HepG2 (cell line): ENCODE data around the gene SAXO1. TPM values are rescaled to one million over a fixed set of nuclear protein-coding genes. Genes with fewer than 3 reads are reported as not detected.

Experiments used
- CCAR2 ChIP-seq: fragments of 200-400 bp; formaldehyde crosslinking; optimal IDR thresholded peaks from 2 replicates; pipeline ENCODE3; 2018; ENCODE audit warnings: low read depth, mild to moderate bottlenecking, low read length, moderate library complexity
- ETV5 ChIP-seq: IDR thresholded peaks from 2 replicates; pipeline ENCODE4 v1.6.1; 2018; ENCODE audit warnings: missing biosample characterization, missing genetic modification reagents, inconsistent platforms, borderline replicate concordance
- HMGXB4 ChIP-seq, 2 experiments: sonication (generic) in 1 of 2; formaldehyde crosslinking in 1 of 2; IDR thresholded peaks; 2 replicates each; pipeline versions ENCODE4 v1.4.0 to v1.6.1; 2018 to 2020; ENCODE audit warnings: missing genetic modification reagents in 2 of 2, borderline replicate concordance in 1 of 2, low read depth in 1 of 2, mild to moderate bottlenecking in 1 of 2, missing biosample characterization in 1 of 2
- HOMEZ ChIP-seq: IDR thresholded peaks from 2 replicates; pipeline ENCODE4 v1.6.1; 2016; ENCODE audit warnings: low read depth
- KAT8 ChIP-seq: IDR thresholded peaks from 2 replicates; pipeline ENCODE4 v1.6.1; 2016; ENCODE audit warnings: missing genetic modification reagents, missing compliant biosample characterization
- NFYC ChIP-seq: IDR thresholded peaks from 2 replicates; pipeline ENCODE4 v1.6.1; 2016; ENCODE audit warnings: missing genetic modification reagents, missing compliant biosample characterization
- NKX3-1 ChIP-seq: sonication (generic); formaldehyde crosslinking; IDR thresholded peaks from 2 replicates; pipeline ENCODE4 v1.5.0; 2020; ENCODE audit warnings: missing genetic modification reagents
- RBFOX2 ChIP-seq: fragments of 200-400 bp; formaldehyde crosslinking; IDR thresholded peaks from 2 replicates; pipeline ENCODE4 v1.6.1; 2017; ENCODE audit warnings: low read depth, mild to moderate bottlenecking, low read length
- RORA ChIP-seq: sonication (generic); formaldehyde crosslinking; IDR thresholded peaks from 2 replicates; pipeline ENCODE4 v1.5.0; 2020; ENCODE audit warnings: mild to moderate bottlenecking, missing genetic modification reagents, moderate library complexity
- SAFB2 ChIP-seq: sonication (generic); formaldehyde crosslinking; IDR thresholded peaks from 2 replicates; pipeline ENCODE4 v1.5.1; 2020; ENCODE audit warnings: missing genetic modification reagents, low read depth, mild to moderate bottlenecking, borderline replicate concordance
- SP2 ChIP-seq: sonication (generic); formaldehyde crosslinking; IDR thresholded peaks from 2 replicates; pipeline ENCODE4 v1.5.1; 2020; ENCODE audit warnings: mild to moderate bottlenecking, missing genetic modification reagents
- TAF15 ChIP-seq: fragments of 200-400 bp; formaldehyde crosslinking; IDR thresholded peaks from one replicate; pipeline ENCODE4 v1.6.1; 2018; ENCODE audit warnings: mild to moderate bottlenecking, low read depth, low read length; ENCODE audit not compliant: poor library complexity, severe bottlenecking
- TBX3 ChIP-seq: fragments of 450-650 bp; IDR thresholded peaks from 2 replicates; pipeline ENCODE4 v1.6.1; 2017; ENCODE audit warnings: antibody characterized with exemption, mild to moderate bottlenecking, inconsistent platforms, borderline replicate concordance
- TEAD2 ChIP-seq: sonication (generic); formaldehyde crosslinking; IDR thresholded peaks from 2 replicates; pipeline ENCODE4 v1.9.0; 2021; ENCODE audit warnings: missing genetic modification reagents
- U2AF1 ChIP-seq: fragments of 200-400 bp; formaldehyde crosslinking; optimal IDR thresholded peaks from 2 replicates; pipeline ENCODE3; 2017; ENCODE audit warnings: mild to moderate bottlenecking, low read depth, low read length
- ZNF275 ChIP-seq: sonication (generic); formaldehyde crosslinking; IDR thresholded peaks from 2 replicates; pipeline ENCODE4 v1.8.0; 2022; ENCODE audit warnings: missing genetic modification reagents, mild to moderate bottlenecking, inconsistent platforms, borderline replicate concordance
- ZNF564 ChIP-seq: sonication (generic); formaldehyde crosslinking; IDR thresholded peaks from 2 replicates; pipeline ENCODE4 v1.8.1; 2023; ENCODE audit warnings: mild to moderate bottlenecking, missing genetic modification reagents
- ZNF772 ChIP-seq: sonication (generic); formaldehyde crosslinking; IDR thresholded peaks from 2 replicates; pipeline ENCODE4 v1.5.0; 2020; ENCODE audit warnings: mild to moderate bottlenecking, missing genetic modification reagents
- ZNF839 ChIP-seq: sonication (generic); formaldehyde crosslinking; IDR thresholded peaks from 2 replicates; pipeline ENCODE4 v1.4.0; 2020; ENCODE audit warnings: missing genetic modification reagents, mild to moderate bottlenecking, borderline replicate concordance
- ZUFSP ChIP-seq: sonication (generic); formaldehyde crosslinking; IDR thresholded peaks from 2 replicates; pipeline ENCODE4 v1.9.0; 2021; ENCODE audit warnings: missing genetic modification reagents, mild to moderate bottlenecking, borderline replicate concordance
- polyA plus RNA-seq, 8 experiments: library from polyadenylated mRNA; depleted of rRNA in 3 of 8; stranded (reverse) in 7 of 8; unstranded in 1 of 8; fragments of >200 nt; fragmentation: Illumina TruSeq in 4 of 8; extraction: Trizol in 4 of 8; gene quantifications; 2 replicates each; pipeline versions ENCODE4 v1.2.1 to v1.2.3, GENCODE V29; 2011 to 2016; ENCODE audit warnings: low read depth in 4 of 8, missing spikeins in 1 of 8, mixed read lengths in 1 of 8; ENCODE audit not compliant: insufficient read depth in 1 of 8
- total RNA-seq, 5 experiments: library from RNA; depleted of rRNA; stranded (reverse); fragments of >200 nt; fragmentation: Illumina TruSeq; extraction: Trizol; gene quantifications; 2 replicates each; pipeline ENCODE4 v1.2.3, GENCODE V29; 2016; ENCODE audit warnings: low read depth in 1 of 5

SAXO1 gene
- total and polyA plus RNA-seq, 2 of the 13 experiments (the other 11 are each of a cell fraction or from before 2014, with no cell fraction given): not detected

- TF ChIP-seq ZUFSP: no peak
- peak; percentile 53 for TF ChIP-seq ZNF772 (CRISPR knock-in tag)
- TF ChIP-seq KAT8: peak; percentile 91
- TF ChIP-seq TBX3: peak; percentile 63; the same call in 1 of the 2 replicates
- peak; percentile 81; the same call in 1 of the 2 replicates for TF ChIP-seq ZNF275 (CRISPR knock-in tag)
- TF ChIP-seq TAF15: peak; percentile 50
- peak; percentile 89; the same call in 1 of the 2 replicates for TF ChIP-seq HOMEZ (CRISPR knock-in tag)
- TF ChIP-seq NKX3-1 (CRISPR knock-in tag): 0 out of 2 replicates have a peak, but pooled peaks have one; percentile 38
- no peak for TF ChIP-seq TEAD2
- peak; percentile 57; the same call in 1 of the 2 replicates for TF ChIP-seq SP2 (CRISPR knock-in tag)
- TF ChIP-seq ZNF564 (CRISPR knock-in tag): peak; percentile 47; the same call in 1 of the 2 replicates
- TF ChIP-seq HMGXB4 (CRISPR knock-in tag; IDR thresholded peaks at IDR 0.05; ENCODE audit: borderline replicate concordance in 1 of 2, low read depth in 1 of 2): peak; percentile 95 to 97
- peak; percentile 98 for TF ChIP-seq RBFOX2
- TF ChIP-seq ETV5: peak; percentile 77; the same call in 1 of the 2 replicates
- no peak; the same call in none of the 2 replicates for TF ChIP-seq SAFB2 (CRISPR knock-in tag)
- peak; percentile 57; the same call in 1 of the 2 replicates for TF ChIP-seq ZNF839 (CRISPR knock-in tag)
- TF ChIP-seq U2AF1: no peak
- no peak for TF ChIP-seq CCAR2
- no peak for TF ChIP-seq RORA (CRISPR knock-in tag)
- no peak for TF ChIP-seq NFYC (CRISPR knock-in tag)
Measured at GRCh38 chr9:19048966-19049916, 16.2 kb upstream of the SAXO1 start, which contains the start of gene RRAGA (continued).
